ENCODE results near the gene ELN. TPM values are rescaled to one million over a fixed set of nuclear protein-coding genes. Genes with fewer than 3 reads are reported as not detected.

ELN gene
- total and polyA plus RNA-seq, 2 experiments from 2014 or later: 37.7 to 58.1 TPM

DNA sequence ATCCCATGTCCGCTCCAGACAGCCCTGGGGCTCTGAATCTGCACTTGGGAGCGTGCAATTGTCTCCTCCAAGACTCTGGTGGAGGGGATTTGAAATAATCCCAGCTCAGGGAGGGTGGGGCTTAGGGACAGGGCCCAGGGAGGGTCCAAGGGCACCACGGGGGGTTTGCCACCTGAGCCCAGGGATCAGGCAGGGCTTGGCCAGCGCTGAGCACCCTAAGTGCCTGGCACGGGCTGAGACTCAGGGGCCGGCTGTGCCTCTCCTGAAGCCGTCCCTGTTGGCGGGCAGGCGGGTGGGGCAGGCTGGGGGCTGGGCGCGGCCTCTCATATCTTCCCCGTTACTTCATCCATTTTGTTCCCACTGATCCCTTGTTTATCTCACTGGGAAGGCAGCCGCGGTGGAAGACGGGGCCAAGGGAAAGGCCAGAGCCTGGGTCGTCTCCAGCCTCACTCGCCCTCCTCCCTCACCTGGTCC, 41.8 kb upstream of the ELN start:
- Histone ChIP-seq H3K4me2 (peak overlapping the region; percentile 44), H4K20me1 (ENCODE audit: insufficient read depth, poor library complexity, severe bottlenecking) (no peaks in the 10 kb centered on the region), H3K27me3 (no peaks in the 10 kb centered on the region), H3K9me3 (ENCODE audit: low read depth) (no peaks in the 10 kb centered on the region), H3K79me2 (no peaks in the 10 kb centered on the region), H3K4me1 (ENCODE audit: insufficient read depth) (no peaks in the 10 kb centered on the region), H3K4me3 (no peak overlapping the region), H2AFZ (no peak overlapping the region), H3K36me3 (replicated peaks; ENCODE audit: insufficient read depth, low read depth) (no peaks in the 10 kb centered on the region), H3K9me2 (replicated peaks; ENCODE audit: insufficient read depth) (no peaks in the 10 kb centered on the region), H3K27ac (no peak overlapping the region)
- TF ChIP-seq, protein P1, sequence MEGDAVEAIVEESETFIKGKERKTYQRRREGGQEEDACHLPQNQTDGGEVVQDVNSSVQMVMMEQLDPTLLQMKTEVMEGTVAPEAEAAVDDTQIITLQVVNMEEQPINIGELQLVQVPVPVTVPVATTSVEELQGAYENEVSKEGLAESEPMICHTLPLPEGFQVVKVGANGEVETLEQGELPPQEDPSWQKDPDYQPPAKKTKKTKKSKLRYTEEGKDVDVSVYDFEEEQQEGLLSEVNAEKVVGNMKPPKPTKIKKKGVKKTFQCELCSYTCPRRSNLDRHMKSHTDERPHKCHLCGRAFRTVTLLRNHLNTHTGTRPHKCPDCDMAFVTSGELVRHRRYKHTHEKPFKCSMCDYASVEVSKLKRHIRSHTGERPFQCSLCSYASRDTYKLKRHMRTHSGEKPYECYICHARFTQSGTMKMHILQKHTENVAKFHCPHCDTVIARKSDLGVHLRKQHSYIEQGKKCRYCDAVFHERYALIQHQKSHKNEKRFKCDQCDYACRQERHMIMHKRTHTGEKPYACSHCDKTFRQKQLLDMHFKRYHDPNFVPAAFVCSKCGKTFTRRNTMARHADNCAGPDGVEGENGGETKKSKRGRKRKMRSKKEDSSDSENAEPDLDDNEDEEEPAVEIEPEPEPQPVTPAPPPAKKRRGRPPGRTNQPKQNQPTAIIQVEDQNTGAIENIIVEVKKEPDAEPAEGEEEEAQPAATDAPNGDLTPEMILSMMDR (IDR thresholded peaks at IDR 0.05; ENCODE audit: poor library complexity): no peak
- TF ChIP-seq EZH2phosphoT487 (IDR thresholded peaks at IDR 0.05; ENCODE audit: low read depth, severe bottlenecking, unreplicated experiment) (no peak), EZH2 (IDR thresholded peaks at IDR 0.05; ENCODE audit: borderline replicate concordance) (no peak)
- WGBS (ENCODE audit: low lambda C conversion rate, missing lambda C conversion rate): 49% methylated on average over 17 of the region's 17 CpGs
- peak; percentile 51 for DNase-seq (ENCODE audit: low spot score)

DNA sequence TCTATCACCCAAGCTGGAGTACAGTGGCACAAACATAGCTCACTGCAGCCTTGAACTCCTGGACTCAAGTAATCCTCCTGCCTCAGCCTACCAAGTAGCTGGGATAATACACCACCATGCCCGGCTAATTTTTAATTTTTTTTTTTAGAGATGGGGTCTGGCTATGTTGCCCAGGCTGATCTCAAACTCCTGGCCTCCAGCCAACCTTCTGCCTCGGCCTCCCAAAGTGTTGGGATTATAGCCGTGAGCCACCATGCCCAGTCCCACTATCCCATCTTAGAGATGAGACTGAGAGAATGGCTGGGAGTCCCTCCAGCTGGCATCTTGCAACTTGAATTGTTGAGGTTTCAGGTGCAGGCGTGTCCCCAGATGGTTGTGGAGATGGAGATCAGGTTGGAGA, 40.7 kb upstream of the ELN start:
- TF ChIP-seq EZH2phosphoT487 (IDR thresholded peaks at IDR 0.05; ENCODE audit: low read depth, severe bottlenecking, unreplicated experiment) (no peak), EZH2 (IDR thresholded peaks at IDR 0.05; ENCODE audit: borderline replicate concordance) (no peak)
- TF ChIP-seq, protein P1 (IDR thresholded peaks at IDR 0.05; ENCODE audit: poor library complexity): no peak
- no peaks in the 10 kb centered on the region for H3K79me2 ChIP-seq
- no peaks in the 10 kb centered on the region for H3K9me2 ChIP-seq (replicated peaks; ENCODE audit: insufficient read depth)
- 93% methylated on average over 4 of the region's 4 CpGs for WGBS (ENCODE audit: low lambda C conversion rate, missing lambda C conversion rate)
- H3K4me3 ChIP-seq: no peak overlapping the region
- no peaks in the 10 kb centered on the region for H4K20me1 ChIP-seq (ENCODE audit: insufficient read depth, poor library complexity, severe bottlenecking)
- H3K4me2 ChIP-seq: no peak overlapping the region
- no peak for DNase-seq (ENCODE audit: low spot score)
- H3K4me1 ChIP-seq (ENCODE audit: insufficient read depth): no peaks in the 10 kb centered on the region
- H3K36me3 ChIP-seq (replicated peaks; ENCODE audit: insufficient read depth, low read depth): no peaks in the 10 kb centered on the region
- no peak overlapping the region for H3K27ac ChIP-seq
- no peaks in the 10 kb centered on the region for H3K27me3 ChIP-seq
- H2AFZ ChIP-seq: no peak overlapping the region
- H3K9me3 ChIP-seq (ENCODE audit: low read depth): no peaks in the 10 kb centered on the region

DNA sequence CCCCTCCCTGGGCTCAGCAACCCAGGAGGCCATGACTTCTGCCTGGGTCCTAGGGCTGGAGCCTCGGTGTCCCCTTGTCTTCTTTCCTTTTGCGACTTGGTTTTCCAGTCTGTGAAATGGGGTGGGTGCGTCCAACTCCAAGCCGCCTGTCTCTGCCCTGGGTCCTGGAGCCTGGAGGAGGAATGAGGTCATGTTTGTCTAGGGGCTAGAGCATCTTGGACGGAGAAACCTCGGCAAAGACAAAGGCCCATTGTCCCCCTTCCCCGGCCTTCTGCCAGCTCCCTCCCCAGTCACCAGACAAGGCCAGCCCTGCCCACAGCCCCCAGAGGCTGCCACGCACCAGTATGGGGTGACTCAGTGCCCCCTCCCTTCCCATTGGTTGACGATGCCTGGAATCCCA, 39.8 kb upstream of the ELN start:
- H3K9me3 ChIP-seq (ENCODE audit: low read depth): no peaks in the 10 kb centered on the region
- WGBS (ENCODE audit: low lambda C conversion rate, missing lambda C conversion rate): 85% methylated on average over 8 of the region's 9 CpGs
- H3K4me3 ChIP-seq: no peak overlapping the region
- no peaks in the 10 kb centered on the region for H3K4me1 ChIP-seq (ENCODE audit: insufficient read depth)
- no peaks in the 10 kb centered on the region for H3K79me2 ChIP-seq
- no peak overlapping the region for H3K27ac ChIP-seq
- no peak overlapping the region for H2AFZ ChIP-seq
- H3K36me3 ChIP-seq (replicated peaks; ENCODE audit: insufficient read depth, low read depth): no peaks in the 10 kb centered on the region
- TF ChIP-seq EZH2phosphoT487 (IDR thresholded peaks at IDR 0.05; ENCODE audit: low read depth, severe bottlenecking, unreplicated experiment): no peak
- no peak for TF ChIP-seq EZH2 (IDR thresholded peaks at IDR 0.05; ENCODE audit: borderline replicate concordance)
- TF ChIP-seq, protein P1 (IDR thresholded peaks at IDR 0.05; ENCODE audit: poor library complexity): no peak
- no peaks in the 10 kb centered on the region for H4K20me1 ChIP-seq (ENCODE audit: insufficient read depth, poor library complexity, severe bottlenecking)
- H3K4me2 ChIP-seq: no peak overlapping the region
- no peaks in the 10 kb centered on the region for H3K27me3 ChIP-seq
- no peak for DNase-seq (ENCODE audit: low spot score)
- H3K9me2 ChIP-seq (replicated peaks; ENCODE audit: insufficient read depth): no peaks in the 10 kb centered on the region

All from hepatocyte (in vitro differentiated cells).